Measurements from ENCODE around the gene PANX1.

PANX1 gene

DNA sequence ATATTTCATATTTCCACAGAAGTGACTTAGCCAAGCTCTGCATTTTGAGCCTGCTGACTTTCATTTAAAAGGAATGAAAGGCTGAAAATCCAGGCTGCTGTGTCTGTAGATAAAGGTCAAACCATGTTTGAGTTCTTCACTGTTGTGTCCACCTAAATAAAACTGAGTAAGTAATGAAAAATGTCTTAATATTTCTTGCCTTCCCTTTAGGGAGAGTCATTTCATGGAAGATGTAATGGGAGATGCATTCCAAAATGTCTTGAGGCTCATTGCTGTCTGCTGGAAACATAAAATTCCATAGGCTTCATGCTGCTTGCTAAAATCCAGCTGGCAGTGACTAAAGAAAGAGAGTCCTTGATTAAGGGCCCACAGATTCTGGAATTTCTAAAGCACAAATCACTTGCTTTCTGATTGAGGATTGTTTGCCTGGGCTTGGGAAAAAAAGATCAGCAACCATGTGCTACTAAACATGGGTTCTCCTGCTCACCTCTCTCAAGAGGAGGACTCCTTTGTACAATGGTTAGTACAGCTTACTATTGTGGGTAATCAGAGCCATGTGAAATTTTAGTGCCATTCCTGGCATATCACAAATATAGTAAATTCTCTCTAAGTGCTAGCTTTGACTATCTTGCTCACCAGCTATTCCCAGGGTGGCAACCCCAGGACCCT is 56.9 kb downstream of the PANX1 start:
- DNase-seq (ENCODE audit: low spot score), result no peak

GRCh38 chr11:94186342-94187203 is 57.9 kb downstream of the PANX1 start:
- no peak for DNase-seq (ENCODE audit: low spot score)

DNA sequence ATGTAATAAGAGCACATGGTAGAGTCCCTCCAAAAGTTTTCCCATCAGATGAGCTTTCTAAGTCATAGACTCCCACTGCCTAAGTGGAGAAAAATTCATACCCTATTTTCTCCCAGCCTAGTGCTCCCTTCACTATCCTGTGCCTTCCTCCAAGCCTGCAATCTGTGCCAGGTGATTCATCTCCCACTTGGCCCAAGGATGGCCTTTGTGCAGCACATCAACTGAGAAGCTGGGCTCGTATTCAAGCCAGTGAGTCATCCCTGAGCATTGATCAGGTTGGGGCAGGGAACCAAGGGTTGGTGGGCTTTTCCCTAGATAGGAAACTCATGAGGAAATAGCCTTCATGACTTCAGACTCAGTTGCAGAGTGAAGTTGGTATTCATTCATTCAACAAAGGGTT is 64.6 kb downstream of the PANX1 start:
- DNase-seq (ENCODE audit: low spot score), result no peak

- DNase-seq (ENCODE audit: low spot score), result no peak
Measured at GRCh38 chr11:94194712-94195111, 66.1 kb downstream of the PANX1 start.

DNA sequence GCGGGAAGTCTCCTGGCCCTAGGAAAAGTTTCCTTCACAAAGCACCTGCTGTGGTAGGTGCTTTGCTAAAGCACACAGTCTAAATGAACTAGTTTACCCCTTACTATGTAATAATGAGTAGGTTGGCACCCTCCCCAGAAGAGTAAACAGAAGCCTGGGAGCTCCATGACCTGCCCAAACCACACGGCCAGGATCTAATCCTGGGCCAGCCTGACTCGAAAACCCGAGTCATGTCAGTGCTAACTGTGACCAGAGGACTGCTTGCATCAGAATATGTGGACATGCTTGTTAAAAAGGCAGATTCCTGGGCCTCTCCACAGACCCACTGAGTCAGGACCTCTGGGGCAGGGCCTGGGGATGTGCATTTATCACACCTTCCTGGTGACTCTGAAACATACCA is 67.7 kb downstream of the PANX1 start:
- DNase-seq (ENCODE audit: low spot score), result no peak

DNA sequence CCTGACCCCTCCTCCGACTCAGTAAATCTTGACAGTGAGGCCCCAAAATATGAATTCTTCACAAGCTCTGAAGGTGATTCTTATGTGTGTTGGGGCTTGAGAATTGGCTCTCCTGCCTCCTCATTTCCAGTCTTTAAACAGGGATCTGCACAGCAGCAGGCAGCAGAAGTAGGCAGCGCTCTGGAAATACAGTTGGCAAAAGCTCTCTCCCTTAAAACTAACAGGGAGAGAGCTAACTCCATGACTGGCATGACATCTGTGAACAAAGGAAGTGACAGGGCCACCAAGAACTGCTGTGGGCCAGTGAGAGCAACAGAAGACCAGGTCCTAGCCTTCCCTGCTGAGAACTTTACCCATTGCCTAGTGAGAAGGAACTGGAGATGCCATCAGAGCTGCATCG is 70.1 kb downstream of the PANX1 start:
- DNase-seq (ENCODE audit: low spot score), result no peak

GRCh38 chr11:94199136-94200130 is 70.8 kb downstream of the PANX1 start:
- no peak for DNase-seq (ENCODE audit: low spot score)

DNA sequence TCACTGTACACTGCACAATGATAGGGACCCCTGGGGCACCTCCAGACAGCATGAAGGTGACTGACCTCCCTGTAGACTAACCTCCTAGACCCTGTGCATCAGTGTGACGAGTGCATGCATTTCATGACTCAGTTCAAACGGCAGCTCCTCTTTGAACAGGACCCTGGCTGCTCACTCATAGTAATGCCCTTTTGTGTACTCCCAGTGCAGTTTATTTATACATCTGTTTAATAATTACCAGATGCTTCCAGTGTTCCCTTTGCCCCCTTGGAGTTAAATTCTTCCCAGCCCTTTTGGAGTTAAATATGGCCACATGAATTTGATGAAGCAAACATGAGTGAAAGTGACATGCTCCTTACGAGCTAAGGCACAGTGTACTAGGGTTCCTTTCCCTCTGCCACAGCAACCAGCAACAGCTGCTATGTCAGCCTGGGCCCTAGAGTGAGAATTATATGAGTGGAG is 72.4 kb downstream of the PANX1 start:
- DNase-seq (ENCODE audit: low spot score), result no peak

DNA sequence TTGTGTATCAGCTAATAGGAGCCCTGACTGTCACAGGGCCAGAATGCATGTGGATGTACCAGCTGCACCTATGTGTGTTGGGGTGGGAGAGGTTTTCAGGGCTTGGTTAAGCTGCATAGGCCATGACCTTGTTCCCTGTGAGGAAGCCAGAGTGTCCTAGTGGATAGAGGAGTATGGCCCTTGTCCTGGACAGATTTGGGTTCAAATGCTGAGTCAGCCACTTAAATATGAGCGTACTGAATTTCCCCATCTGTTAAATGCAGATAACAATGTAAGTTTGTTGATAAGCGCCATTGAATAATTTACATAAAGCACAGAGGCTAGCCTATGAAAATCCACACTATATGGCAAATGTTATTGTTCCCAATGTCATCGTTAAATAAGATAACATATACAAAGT is 74.4 kb downstream of the PANX1 start:
- no peak for DNase-seq (ENCODE audit: low spot score)

- no peak for DNase-seq (ENCODE audit: low spot score)
Measured at GRCh38 chr11:94211261-94211830, 82.7 kb downstream of the PANX1 start.

DNA sequence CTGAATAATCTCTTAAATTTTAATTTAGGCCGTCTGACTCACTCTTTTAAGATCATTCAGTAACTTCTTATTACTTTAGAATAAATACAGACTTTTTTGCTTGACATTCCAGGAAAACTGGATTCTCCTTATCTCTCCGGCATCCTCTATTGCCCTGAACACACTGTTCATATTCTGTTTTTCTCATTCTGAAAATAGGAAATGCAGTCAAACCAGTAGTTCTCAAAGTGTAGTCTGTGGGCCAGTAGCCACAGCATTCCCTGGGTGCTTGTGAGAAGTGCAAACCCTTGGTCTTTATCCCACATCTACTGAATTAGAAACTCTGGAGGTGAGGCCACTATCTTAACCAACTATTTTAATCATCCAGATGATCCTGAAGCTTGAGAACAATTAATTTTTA is 84.3 kb downstream of the PANX1 start:
- DNase-seq (ENCODE audit: low spot score), result no peak

DNA sequence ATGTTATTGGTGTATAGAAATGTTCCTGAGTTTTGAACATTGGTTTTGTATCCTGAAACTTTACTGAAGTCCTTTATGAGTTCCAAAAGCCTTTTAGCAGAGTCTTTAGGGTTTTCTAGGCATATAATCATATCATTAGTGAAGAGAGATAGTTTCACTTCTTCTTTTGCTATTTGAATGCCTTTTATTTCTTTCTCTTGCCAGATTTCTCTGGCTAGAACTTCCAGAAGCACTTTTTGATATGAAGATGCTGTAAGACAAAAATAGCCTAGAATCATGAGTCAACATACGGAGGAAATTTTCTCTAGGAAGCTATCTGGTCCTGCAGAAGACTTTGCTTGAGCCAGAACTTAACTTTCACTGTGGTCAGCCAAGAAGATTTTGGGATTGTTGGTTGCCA is 89.1 kb downstream of the PANX1 start:
- DNase-seq (ENCODE audit: low spot score), result no peak

DNA sequence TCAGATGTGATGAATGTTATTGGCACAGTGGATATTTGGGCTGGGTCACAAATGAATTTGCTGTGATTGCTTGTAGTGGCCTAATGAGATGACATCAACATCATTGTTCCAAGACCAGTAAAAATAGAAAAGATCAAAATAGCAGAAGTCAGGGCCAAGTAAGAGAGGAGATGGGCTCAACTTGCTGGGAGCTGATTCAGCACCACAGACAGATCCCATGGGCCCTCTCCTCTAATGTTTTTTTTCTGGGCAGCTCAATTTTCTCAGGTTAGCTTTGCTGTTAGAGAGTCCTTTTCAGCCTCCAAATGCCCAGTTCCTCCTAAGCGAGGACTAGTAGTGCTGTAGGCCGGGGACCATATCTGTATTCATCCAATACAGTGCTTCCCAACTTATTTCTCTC is 89.7 kb downstream of the PANX1 start:
- no peak for DNase-seq (ENCODE audit: low spot score)

DNA sequence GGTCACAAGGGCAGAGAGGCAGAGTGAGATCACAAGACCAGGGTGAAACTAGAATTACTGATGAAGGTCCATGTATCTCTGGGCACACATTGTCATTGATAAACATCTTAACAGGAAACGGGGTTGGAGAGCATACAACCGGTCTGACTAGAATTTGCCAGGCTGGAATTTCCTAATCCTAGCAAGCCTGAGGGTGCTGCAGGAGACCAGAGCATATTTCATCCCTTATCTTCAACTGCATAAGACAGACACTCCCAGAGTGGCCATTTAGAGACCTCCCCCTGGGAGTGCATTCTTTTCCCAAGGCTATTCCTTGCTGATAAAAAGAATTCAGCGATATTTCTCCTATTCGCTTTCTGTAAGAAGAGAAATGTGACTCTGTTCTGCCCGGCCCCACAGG is 91.1 kb downstream of the PANX1 start:
- no peak for DNase-seq (ENCODE audit: low spot score)

GRCh38 chr11:94224078-94224477 is 95.4 kb downstream of the PANX1 start:
- no peak for DNase-seq (ENCODE audit: low spot score)

Measured in kidney capillary endothelial cell (primary cell).